Measurements from ENCODE around the gene TBC1D9B.

Gene TBC1D9B

GRCh38 chr5:179866241-179867078, 41.2 kb downstream of the TBC1D9B start:
- Histone ChIP-seq H3K27ac (no peak overlapping the region), H3K36me3 (replicated peaks) (peaks cover 60% of the 10 kb centered on the region), H3K4me3 (ENCODE audit: low read depth, low read length) (no peak overlapping the region), H3K27me3 (replicated peaks) (no peaks in the 10 kb centered on the region)
- TF ChIP-seq, protein P1, sequence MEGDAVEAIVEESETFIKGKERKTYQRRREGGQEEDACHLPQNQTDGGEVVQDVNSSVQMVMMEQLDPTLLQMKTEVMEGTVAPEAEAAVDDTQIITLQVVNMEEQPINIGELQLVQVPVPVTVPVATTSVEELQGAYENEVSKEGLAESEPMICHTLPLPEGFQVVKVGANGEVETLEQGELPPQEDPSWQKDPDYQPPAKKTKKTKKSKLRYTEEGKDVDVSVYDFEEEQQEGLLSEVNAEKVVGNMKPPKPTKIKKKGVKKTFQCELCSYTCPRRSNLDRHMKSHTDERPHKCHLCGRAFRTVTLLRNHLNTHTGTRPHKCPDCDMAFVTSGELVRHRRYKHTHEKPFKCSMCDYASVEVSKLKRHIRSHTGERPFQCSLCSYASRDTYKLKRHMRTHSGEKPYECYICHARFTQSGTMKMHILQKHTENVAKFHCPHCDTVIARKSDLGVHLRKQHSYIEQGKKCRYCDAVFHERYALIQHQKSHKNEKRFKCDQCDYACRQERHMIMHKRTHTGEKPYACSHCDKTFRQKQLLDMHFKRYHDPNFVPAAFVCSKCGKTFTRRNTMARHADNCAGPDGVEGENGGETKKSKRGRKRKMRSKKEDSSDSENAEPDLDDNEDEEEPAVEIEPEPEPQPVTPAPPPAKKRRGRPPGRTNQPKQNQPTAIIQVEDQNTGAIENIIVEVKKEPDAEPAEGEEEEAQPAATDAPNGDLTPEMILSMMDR (IDR thresholded peaks at IDR 0.05; ENCODE audit: low read depth, low read length, missing control alignments), result peak; percentile 17
- no peak for DNase-seq
- in situ Hi-C loops (cut with HindIII; ENCODE audit: low pct_ligation_motif_present, low sequenced_read_pairs), result no loop called here

- in situ Hi-C loops (cut with HindIII; ENCODE audit: low pct_ligation_motif_present, low sequenced_read_pairs), result no loop called here
- no peaks in the 10 kb centered on the region for H3K27me3 ChIP-seq (replicated peaks)
- peaks cover 53% of the 10 kb centered on the region for H3K36me3 ChIP-seq (replicated peaks)
- DNase-seq, result no peak
- TF ChIP-seq, protein P1 (IDR thresholded peaks at IDR 0.05; ENCODE audit: low read depth, low read length, missing control alignments), result no peak
- H3K4me3 ChIP-seq (ENCODE audit: low read depth, low read length), result no peak overlapping the region
- H3K27ac ChIP-seq, result no peak overlapping the region
These were observed 42.0 kb downstream of the TBC1D9B start for GRCh38 chr5:179865491-179866240.

DNA sequence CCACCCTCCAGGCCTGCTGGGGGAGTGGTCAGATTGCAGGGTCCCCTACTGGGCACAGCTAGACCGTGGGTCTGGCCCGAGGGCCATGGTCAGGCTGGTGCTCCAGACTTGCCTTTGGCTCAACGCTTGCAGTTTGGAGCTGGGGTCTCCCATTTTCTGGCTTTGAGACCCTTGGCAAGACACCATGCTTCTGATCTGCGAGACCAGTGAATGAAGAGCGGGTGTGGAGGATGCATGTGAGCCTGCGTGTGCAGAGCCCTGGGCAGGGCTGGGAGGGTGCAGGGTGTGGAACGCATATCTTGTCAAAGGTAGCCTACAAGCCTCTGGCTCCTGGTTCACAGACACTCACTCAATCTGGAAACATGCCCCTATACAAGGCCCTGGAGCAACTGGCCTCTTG, 43.0 kb downstream of the TBC1D9B start:
- peaks cover 43% of the 10 kb centered on the region for H3K36me3 ChIP-seq (replicated peaks)
- H3K27me3 ChIP-seq (replicated peaks), result no peaks in the 10 kb centered on the region
- H3K27ac ChIP-seq, result no peak overlapping the region
- H3K4me3 ChIP-seq (ENCODE audit: low read depth, low read length), result no peak overlapping the region
- TF ChIP-seq, protein P1 (IDR thresholded peaks at IDR 0.05; ENCODE audit: low read depth, low read length, missing control alignments), result no peak
- no peak for DNase-seq
- in situ Hi-C loops (cut with HindIII; ENCODE audit: low pct_ligation_motif_present, low sequenced_read_pairs), result no loop called here

GRCh38 chr5:179863449-179864085, 44.1 kb downstream of the TBC1D9B start:
- no peaks in the 10 kb centered on the region for H3K27me3 ChIP-seq (replicated peaks)
- DNase-seq, result no peak
- TF ChIP-seq, protein P1 (IDR thresholded peaks at IDR 0.05; ENCODE audit: low read depth, low read length, missing control alignments), result no peak
- H3K27ac ChIP-seq, result no peak overlapping the region
- in situ Hi-C loops (cut with HindIII; ENCODE audit: low pct_ligation_motif_present, low sequenced_read_pairs), result no loop called here
- H3K36me3 ChIP-seq (replicated peaks), result peaks cover 37% of the 10 kb centered on the region
- H3K4me3 ChIP-seq (ENCODE audit: low read depth, low read length), result no peak overlapping the region

- no peak overlapping the region for H3K4me3 ChIP-seq (ENCODE audit: low read depth, low read length)
- H3K27ac ChIP-seq, result no peak overlapping the region
- peaks cover 37% of the 10 kb centered on the region for H3K36me3 ChIP-seq (replicated peaks)
- H3K27me3 ChIP-seq (replicated peaks), result no peaks in the 10 kb centered on the region
- no peak for DNase-seq
- TF ChIP-seq, protein P1 (IDR thresholded peaks at IDR 0.05; ENCODE audit: low read depth, low read length, missing control alignments), result no peak
- in situ Hi-C loops (cut with HindIII; ENCODE audit: low pct_ligation_motif_present, low sequenced_read_pairs), result no loop called here
These were observed 44.8 kb downstream of the TBC1D9B start for GRCh38 chr5:179862891-179863290.

All from brain microvascular endothelial cell (primary cell).